Liver (tissue), 6 donors: ENCODE measurements around the gene POU2F2. TPM values are rescaled to one million over a fixed set of nuclear protein-coding genes. Genes with fewer than 3 reads are reported as not detected.

Experiments
- polyA plus RNA-seq, 2 donors: library from polyadenylated mRNA; stranded (reverse) in 1 of 2; unstranded in 1 of 2; fragments of 200-250 nt in 1 of 2; fragments of >200 nt in 1 of 2; fragmentation: Nextera tagmentation in 1 of 2; extraction: Ambion mirVana in 1 of 2; gene quantifications; one replicate each; pipeline versions ENCODE4 v1.2.1 to v1.2.3, GENCODE V29; 2013 to 2015
- small RNA-seq: library from RNA; depleted of rRNA; stranded (forward); fragments of <200 nt; gene quantifications from one replicate; pipeline ENCODE3, GENCODE V24; 2014
- total RNA-seq, 2 donors: library from RNA; depleted of rRNA; stranded (reverse); fragments of >200 nt; gene quantifications; one replicate each; pipeline ENCODE4 v1.2.3, GENCODE V29; 2014
- TF ChIP-seq, protein P1 (sequence below): IDR thresholded peaks from 2 replicates; pipeline ENCODE4 v1.6.1; 2016; ENCODE audit warnings: antibody characterized with exemption, mild to moderate bottlenecking
- donor health status: healthy.
- donor health status: healthy.
- donor health status: healthy.

POU2F2 gene
- total and polyA plus RNA-seq, 4 donors: 0.75 to 1.2 (median 0.97) TPM

DNA sequence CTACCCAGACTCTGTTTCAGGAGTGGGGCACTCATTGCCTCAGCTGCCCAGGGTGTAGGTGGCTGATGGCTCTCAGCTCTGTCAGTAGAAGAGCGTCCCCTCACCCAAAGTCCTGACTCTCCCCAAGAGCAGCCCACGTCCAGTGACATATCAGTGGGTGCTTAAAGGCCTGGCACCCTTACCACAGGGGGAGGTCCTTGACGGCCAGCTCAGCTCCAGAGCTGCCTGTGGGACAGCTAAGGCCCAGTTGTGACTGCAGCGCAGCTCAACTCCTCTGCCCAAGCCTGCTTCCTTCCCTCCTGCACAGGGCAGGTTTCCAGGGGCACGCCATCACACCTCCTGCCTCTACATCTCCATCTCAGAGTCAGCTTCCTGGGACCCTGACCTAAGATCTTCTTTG lies 94.6 kb downstream of the POU2F2 start (continued):
- TF ChIP-seq, protein P1, sequence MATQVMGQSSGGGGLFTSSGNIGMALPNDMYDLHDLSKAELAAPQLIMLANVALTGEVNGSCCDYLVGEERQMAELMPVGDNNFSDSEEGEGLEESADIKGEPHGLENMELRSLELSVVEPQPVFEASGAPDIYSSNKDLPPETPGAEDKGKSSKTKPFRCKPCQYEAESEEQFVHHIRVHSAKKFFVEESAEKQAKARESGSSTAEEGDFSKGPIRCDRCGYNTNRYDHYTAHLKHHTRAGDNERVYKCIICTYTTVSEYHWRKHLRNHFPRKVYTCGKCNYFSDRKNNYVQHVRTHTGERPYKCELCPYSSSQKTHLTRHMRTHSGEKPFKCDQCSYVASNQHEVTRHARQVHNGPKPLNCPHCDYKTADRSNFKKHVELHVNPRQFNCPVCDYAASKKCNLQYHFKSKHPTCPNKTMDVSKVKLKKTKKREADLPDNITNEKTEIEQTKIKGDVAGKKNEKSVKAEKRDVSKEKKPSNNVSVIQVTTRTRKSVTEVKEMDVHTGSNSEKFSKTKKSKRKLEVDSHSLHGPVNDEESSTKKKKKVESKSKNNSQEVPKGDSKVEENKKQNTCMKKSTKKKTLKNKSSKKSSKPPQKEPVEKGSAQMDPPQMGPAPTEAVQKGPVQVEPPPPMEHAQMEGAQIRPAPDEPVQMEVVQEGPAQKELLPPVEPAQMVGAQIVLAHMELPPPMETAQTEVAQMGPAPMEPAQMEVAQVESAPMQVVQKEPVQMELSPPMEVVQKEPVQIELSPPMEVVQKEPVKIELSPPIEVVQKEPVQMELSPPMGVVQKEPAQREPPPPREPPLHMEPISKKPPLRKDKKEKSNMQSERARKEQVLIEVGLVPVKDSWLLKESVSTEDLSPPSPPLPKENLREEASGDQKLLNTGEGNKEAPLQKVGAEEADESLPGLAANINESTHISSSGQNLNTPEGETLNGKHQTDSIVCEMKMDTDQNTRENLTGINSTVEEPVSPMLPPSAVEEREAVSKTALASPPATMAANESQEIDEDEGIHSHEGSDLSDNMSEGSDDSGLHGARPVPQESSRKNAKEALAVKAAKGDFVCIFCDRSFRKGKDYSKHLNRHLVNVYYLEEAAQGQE: no peak

Small RNA genes lying within 50 kb of the gene (small RNA-seq; reads per million reads assigned to genes)
- gene MIR4323: not detected

Other genes starting within 250 kb of the POU2F2 start
- 10 to 100 TPM; 13.2 to 30.1 TPM for gene ARHGEF1, start 249.3 kb downstream of the POU2F2 start, total RNA-seq
- gene ARHGEF1, start 249.3 kb downstream of the POU2F2 start, polyA plus RNA-seq: 10 to 100 TPM; 15.4 to 21.6 TPM
- gene ERFL, start 204.0 kb downstream of the POU2F2 start, total RNA-seq: not detected
- gene ERFL, start 204.0 kb downstream of the POU2F2 start, polyA plus RNA-seq: not detected
- gene RABAC1, start 173.1 kb downstream of the POU2F2 start, total RNA-seq: 10 to 100 TPM; 43.2 to 52.1 TPM
- 100 to 1,000 TPM; 147 to 161 TPM for gene RABAC1, start 173.1 kb downstream of the POU2F2 start, polyA plus RNA-seq
- under 1 TPM; 0.08 to 0.09 TPM for gene ATP1A3, start 138.2 kb downstream of the POU2F2 start, total RNA-seq
- under 1 TPM in 1 of 2 donors, not detected in 1; 0.05 TPM for gene ATP1A3, start 138.2 kb downstream of the POU2F2 start, polyA plus RNA-seq
- under 1 TPM; 0.17 to 0.42 TPM for gene GRIK5, start 62.2 kb downstream of the POU2F2 start, total RNA-seq
- gene GRIK5, start 62.2 kb downstream of the POU2F2 start, polyA plus RNA-seq: under 1 TPM in 1 of 2 donors, not detected in 1; 0.09 TPM
- gene ZNF574, start 56.3 kb downstream of the POU2F2 start, total RNA-seq: 1 to 10 TPM; 7.3 to 7.4 TPM
- gene ZNF574, start 56.3 kb downstream of the POU2F2 start, polyA plus RNA-seq: 1 to 10 TPM; 3.3 to 5.6 TPM
- 10 to 100 TPM; 18.7 to 47.1 TPM for gene DEDD2, start 85.2 kb upstream of the POU2F2 start, total RNA-seq
- 10 to 100 TPM in 1 of 2 donors, 1 to 10 TPM in 1; 9.6 to 14.0 TPM for gene DEDD2, start 85.2 kb upstream of the POU2F2 start, polyA plus RNA-seq
- gene ZNF526, start 87.9 kb upstream of the POU2F2 start, total RNA-seq: 1 to 10 TPM; 4.9 to 8.8 TPM
- gene ZNF526, start 87.9 kb upstream of the POU2F2 start, polyA plus RNA-seq: 1 to 10 TPM; 1.7 to 2.6 TPM
- 10 to 100 TPM; 12.5 to 13.5 TPM for gene GSK3A, start 110.2 kb upstream of the POU2F2 start, total RNA-seq
- 10 to 100 TPM in 1 of 2 donors, 1 to 10 TPM in 1; 5.9 to 23.1 TPM for gene GSK3A, start 110.2 kb upstream of the POU2F2 start, polyA plus RNA-seq
- 10 to 100 TPM in 1 of 2 donors, 1 to 10 TPM in 1; 8.7 to 17.1 TPM for gene ERF, start 122.7 kb upstream of the POU2F2 start, total RNA-seq
- 10 to 100 TPM; 10.4 to 21.0 TPM for gene ERF, start 122.7 kb upstream of the POU2F2 start, polyA plus RNA-seq
- 10 to 100 TPM; 14.1 to 21.3 TPM for gene CIC, start 136.8 kb upstream of the POU2F2 start, total RNA-seq
- gene CIC, start 136.8 kb upstream of the POU2F2 start, polyA plus RNA-seq: 10 to 100 TPM in 1 of 2 donors, 1 to 10 TPM in 1; 5.6 to 20.4 TPM
- under 1 TPM in 1 of 2 donors, not detected in 1; 0.42 TPM for gene PRR19, start 169.7 kb upstream of the POU2F2 start, total RNA-seq
- gene PRR19, start 169.7 kb upstream of the POU2F2 start, polyA plus RNA-seq: under 1 TPM; 0.27 to 0.43 TPM
- gene PAFAH1B3, start 170.2 kb upstream of the POU2F2 start, total RNA-seq: 10 to 100 TPM in 1 of 2 donors, 1 to 10 TPM in 1; 2.7 to 35.8 TPM
- gene PAFAH1B3, start 170.2 kb upstream of the POU2F2 start, polyA plus RNA-seq: 1 to 10 TPM; 6.4 to 6.7 TPM
- under 1 TPM in 1 of 2 donors, not detected in 1; 0.08 TPM for gene TMEM145, start 180.9 kb upstream of the POU2F2 start, total RNA-seq
- under 1 TPM in 1 of 2 donors, not detected in 1; 0.02 TPM for gene TMEM145, start 180.9 kb upstream of the POU2F2 start, polyA plus RNA-seq
- gene MEGF8, start 193.2 kb upstream of the POU2F2 start, total RNA-seq: 10 to 100 TPM; 12.1 to 13.7 TPM
- 1 to 10 TPM; 1.2 to 6.7 TPM for gene MEGF8, start 193.2 kb upstream of the POU2F2 start, polyA plus RNA-seq